Activated CD4-positive, alpha-beta T cell treated with anti-CD3 and anti-CD28 coated beads, Interleukin-2, amount 50 U/mL, for 4 hours (primary cell): ENCODE results near the gene C20orf141.
"Not testable (repeated sequence)": the region's sequence is repeated elsewhere in the genome, so short reads cannot be mapped to it uniquely, and the experiment has no call there.

Experiments used
- DNase-seq, 2 experiments: peaks; one replicate each; pipeline ENCODE4 v3.0.0-alpha.2; 2020

Gene C20orf141

GRCh38 chr20:2799688-2800520 lies 14.9 kb upstream of the C20orf141 start:
- DNase-seq: no peak

- no peak for DNase-seq
Observed at GRCh38 chr20:2800521-2801285, 14.1 kb upstream of the C20orf141 start, which contains the start of gene CPXM1. CPXM1 (minus strand) TSS chr20:2800627; CDS start chr20:2800572, 55 bp downstream.

DNA sequence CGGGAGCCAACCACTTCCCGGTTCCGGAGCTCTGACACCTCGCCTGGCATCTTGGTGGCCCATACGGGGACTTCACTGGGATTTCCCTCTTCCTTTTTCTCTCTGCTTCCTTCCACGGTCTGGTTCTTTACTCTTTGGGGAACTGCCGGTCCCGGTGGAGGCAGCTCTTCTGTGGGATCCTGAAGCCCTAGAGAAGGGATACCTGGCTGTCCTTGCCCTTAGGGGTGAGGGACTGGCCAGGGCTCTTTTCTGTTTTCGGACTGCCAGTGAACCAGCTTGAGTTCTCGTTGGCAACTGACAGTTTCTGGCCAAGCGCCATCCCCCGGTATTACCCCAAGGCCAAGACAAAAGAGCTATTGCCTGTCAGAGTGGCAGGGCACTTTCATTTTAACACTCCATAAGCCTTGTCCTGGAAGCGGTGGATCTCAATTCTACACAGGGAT lies 13.5 kb upstream of the C20orf141 start:
- no peak for DNase-seq

- no peak for DNase-seq
Observed at GRCh38 chr20:2804041-2804828, 10.6 kb upstream of the C20orf141 start.

DNA sequence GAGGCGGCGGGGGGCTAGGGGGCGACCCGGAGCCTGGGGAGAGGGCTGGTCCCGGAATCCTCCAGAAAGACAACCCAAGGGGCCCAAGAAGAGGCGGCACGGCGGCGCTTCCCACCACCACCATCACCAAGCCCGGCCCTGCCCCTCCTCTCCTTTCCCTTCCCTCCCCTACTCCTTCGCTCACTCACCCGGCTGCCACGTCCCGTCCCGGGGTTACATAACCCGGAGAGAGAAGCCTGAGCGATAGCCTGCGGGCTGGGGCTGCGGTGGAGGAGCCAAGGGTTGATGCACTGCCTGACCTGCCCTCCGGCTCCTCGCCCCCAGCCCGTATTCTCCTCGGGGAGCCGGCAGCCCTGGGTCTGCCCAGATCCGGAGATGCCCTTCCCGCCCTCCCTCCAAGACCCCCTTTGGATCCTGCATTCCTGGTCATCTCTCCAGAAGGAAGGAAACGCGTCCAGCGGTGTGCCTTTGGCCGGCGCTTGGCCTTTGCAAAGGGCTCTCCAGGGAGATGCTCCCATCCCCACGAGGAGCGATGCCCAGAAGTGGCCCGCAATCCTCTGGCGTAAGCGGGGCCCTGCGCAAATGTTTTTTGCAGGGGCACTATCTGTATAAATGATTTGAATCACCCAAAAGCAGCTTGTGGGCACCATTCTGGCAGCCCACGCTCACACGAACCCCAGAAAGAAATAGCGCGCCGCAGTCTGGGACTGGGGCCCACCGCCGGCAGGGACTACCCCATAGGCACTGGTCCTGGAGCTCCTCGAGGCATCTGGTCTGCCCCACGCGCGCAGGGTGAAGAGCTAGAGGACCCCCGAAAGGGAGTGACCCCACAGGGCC lies 9.7 kb upstream of the C20orf141 start:
- DNase-seq: no peak

GRCh38 chr20:2805689-2806350 lies 9.0 kb upstream of the C20orf141 start:
- DNase-seq: no peak

- no peak for DNase-seq
Observed at GRCh38 chr20:2806351-2806701, 8.5 kb upstream of the C20orf141 start.

GRCh38 chr20:2807019-2807418 lies 7.8 kb upstream of the C20orf141 start:
- DNase-seq: no peak

DNA sequence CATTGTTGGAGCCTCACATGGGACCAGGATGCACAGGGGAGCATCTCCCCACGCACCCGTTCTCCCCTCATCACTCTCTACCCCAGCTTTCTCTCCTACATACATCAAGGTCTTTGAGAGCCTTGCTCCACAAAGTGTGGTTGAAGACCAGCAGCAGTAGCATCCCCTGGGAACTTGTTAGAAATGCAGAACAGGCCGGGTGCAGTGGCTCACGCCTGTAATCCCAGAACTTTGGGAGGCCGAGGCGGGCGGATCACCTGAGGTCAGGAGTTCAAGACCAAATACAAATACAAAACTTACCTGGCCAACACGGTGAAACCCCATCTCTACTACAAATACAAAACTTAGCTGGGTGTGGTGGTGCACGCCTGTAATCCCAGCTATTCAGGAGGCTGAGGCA lies 6.9 kb upstream of the C20orf141 start:
- not testable (repeated sequence) for DNase-seq

DNA sequence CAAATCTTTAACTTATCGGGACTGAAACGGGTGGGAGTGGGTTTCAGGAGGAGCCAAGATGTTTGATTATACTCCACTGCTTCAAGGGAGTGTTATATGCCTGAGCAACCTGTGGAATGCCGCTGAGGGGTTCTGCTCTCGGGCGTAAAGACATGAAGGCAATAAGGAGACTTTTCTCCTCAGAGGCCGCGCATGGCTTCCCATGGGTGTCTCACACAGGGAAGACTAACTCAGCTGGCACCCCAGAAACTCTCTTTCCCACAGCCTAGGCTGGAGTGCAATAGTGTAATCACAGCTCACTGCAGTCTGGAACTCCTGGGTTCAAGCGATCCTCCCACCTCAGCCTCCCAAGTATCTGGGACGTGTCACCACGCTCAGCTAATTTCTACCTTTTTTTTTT lies 5.1 kb upstream of the C20orf141 start:
- no peak for DNase-seq

DNA sequence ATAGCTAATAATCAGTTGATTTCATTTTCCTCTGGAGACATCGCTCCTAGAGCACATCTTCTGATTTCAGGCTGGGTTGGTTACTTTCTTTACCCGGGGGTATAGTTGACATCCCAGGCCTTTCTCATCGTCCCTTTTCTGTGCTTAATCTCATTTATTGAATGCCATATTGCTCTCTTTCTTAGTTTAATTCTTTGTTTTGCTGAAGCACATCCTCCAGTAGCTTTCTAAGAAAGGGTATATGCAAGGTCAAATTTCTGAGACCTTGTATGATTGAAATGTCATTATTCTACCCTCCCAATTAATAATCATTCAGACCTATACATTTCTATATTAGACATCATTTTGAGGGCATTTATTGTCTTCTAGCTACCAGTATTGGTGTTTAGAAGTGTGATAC lies 2.6 kb upstream of the C20orf141 start:
- no peak for DNase-seq

DNA sequence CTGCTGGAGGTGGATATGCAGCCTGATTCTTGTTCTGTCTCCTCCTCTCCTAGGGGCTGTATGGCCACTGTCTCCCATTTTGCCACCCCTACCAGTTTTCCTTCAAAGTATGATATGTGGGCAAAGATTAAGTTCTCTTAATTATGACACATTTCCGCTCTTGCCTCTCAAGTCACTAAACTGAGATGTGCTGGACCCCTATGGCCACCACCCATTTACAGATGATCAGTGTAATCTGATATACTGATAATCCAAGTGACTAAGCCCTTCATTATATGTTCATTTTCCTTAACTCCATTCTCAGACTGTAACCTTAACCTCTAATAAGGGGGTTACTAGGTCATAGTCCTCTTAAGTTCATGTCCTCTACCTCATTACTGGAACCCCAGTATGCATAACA lies 711 bp upstream of the C20orf141 start:
- no peak for DNase-seq

DNA sequence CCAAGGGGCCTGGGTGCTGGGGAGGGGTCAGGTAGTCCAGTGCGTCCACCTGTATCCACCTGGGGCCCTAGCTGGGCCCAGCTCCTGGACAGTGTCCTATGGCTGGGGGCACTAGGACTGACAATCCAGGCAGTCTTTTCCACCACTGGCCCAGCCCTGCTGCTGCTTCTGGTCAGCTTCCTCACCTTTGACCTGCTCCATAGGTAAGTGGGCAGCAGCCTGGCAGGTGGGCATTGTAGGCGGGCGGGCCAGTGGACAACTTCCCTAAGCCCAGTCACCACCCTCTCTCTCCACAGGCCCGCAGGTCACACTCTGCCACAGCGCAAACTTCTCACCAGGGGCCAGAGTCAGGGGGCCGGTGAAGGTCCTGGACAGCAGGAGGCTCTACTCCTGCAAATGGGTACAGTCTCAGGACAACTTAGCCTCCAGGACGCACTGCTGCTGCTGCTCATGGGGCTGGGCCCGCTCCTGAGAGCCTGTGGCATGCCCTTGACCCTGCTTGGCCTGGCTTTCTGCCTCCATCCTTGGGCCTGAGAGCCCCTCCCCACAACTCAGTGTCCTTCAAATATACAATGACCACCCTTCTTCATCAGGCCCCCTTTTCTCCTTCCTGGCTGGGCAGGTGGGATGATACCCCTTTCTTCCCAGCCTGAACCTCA lies 584 bp downstream of the C20orf141 start:
- no peak for DNase-seq

DNA sequence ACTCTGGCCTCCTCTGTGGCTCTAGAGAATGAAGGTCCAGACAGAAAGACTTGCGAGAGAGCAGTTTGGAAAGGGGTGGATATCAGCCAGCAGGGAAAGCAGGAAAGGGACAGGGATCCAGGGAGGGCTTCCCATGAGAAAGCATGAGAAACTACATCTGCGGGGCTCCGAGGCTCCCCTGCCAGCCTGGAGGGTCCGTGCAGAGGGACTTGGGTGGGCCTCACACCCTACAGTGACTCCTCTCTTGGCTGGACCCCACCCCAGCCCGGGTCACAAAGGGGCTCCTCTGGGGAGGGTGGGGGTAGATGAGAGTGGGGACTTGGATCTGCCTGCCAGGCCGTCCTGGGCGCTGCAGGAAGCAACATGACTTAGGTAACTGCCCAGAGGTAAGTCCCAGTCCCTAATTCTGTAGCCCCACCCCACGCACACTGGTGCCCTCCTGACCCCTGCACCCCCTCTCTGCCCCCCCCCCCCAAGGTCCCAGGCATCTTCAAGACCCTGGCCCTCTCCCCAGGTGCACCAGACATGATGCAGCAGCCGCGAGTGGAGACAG lies 1.3 kb downstream of the C20orf141 start, which contains the start of gene TMEM239:
Gene TMEM239, plus strand, starts transcription at position 335 of the 553 bp plus-strand sequence. Its CDS starts 191 bp downstream, at position 526.
- no peak for DNase-seq

- DNase-seq: no peak
Observed at GRCh38 chr20:2816583-2817340, 2.0 kb downstream of the C20orf141 start.

DNA sequence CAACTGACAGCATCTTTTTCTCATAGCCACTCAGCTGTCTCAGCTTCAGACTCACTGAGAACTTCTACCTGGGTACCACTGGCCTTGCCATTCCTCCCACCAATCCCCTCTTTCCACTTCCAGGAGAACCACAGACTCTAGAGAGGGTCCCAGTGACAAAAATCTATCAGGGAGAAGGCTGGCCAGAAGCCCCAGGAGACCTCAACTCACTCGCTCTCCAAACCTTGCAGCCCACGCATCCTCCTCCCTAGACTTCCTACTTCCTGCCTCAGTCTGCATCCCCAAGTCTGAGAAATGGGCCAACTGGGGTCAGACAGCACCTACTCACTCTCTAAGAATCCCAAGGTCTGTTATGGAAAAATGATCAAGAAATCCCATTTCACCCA lies 2.5 kb downstream of the C20orf141 start:
- no peak for DNase-seq

GRCh38 chr20:2817891-2818595 lies 3.3 kb downstream of the C20orf141 start:
- no peak for DNase-seq

DNA sequence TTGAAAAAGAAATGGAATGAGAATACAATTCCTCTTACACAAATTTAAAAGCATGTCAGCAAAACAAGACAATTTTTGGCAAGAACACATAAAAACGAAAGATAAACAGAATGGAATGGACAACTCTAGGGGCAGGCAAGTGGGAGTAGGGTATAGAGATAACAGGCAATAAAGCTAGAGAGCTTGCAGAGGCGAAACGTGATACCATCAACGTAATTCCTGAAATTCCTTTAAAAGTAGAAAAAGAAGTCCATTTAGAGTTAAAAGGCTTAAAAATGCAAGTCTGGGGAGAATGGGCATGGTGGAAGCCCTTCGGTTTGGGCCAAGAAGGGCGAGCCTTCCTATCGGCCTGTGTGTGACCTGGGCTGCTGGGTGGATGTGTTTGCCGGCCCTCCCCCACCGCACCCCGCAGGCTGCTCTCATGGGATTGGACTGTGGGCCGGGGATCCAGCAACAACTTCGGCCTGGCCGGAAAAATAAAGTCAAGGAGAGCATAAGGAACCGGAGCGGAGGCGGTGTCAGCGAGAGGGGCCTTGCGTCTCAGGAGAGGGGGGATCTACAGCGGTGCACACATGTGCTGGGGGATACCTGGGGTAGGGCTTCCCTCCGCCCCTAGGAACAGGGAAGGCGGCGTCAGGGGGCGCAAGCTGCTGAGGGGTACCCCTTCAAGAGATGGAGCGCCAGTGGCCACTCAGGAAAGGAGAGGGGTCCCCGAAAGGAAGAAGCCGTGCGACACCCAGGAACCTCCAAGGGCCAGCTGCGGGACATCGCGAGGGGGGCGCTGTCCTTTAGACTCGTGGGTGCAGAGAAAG lies 5.5 kb downstream of the C20orf141 start:
- DNase-seq: no peak
